Measurements from ENCODE around the gene SLC9A9. TPM values are rescaled to one million over a fixed set of nuclear protein-coding genes. Genes with fewer than 3 reads are reported as not detected.

The SLC9A9 gene
- total RNA-seq, 6 experiments from 2014 or later, result 1.3 to 6.3 (median 3.0) TPM

DNA sequence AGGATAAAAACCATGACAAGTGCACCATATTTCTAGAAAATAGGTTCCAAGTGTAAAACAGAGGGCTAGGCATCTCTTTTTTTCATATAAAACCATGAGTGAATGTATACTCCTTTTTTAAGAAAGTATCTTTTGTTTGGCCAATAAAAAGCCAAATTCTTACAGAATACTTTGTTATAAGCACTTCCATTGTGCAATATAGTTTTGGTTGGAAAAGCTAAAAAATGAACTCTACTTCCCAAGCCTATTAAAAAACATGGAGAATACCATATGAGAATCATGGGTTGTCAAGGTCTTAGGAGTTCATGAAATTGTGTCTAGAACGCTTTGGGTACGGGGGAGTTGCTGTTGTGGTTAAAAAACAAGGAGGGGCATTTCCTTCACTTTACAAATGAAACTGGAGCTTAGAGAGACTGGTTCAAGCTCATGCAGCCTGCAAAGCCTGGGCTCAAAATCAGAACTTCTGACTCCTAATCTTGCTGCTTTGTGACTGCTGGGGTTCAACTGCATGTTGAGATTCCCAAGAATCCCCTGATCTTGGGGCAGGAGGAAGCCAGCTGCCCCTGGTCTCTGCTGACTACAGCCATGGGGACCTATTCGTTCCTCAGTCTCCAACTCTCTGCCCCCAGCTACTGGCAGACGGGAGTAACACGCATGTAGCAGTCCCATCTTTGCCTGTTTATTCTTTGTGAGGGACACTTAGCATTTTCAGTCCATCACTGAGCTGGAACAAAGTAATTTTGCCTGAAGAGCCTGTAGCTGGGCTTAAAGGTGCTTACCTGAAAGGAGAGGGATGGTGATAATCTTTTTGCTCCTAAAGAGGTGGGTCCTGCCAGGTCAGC lies 499.6 kb downstream of the SLC9A9 start:
- intact Hi-C loops (cut with DNase I), result no loop called here
- no peak for TF ChIP-seq POLR2A (IDR thresholded peaks at IDR 0.05)
- TF ChIP-seq, protein P1, sequence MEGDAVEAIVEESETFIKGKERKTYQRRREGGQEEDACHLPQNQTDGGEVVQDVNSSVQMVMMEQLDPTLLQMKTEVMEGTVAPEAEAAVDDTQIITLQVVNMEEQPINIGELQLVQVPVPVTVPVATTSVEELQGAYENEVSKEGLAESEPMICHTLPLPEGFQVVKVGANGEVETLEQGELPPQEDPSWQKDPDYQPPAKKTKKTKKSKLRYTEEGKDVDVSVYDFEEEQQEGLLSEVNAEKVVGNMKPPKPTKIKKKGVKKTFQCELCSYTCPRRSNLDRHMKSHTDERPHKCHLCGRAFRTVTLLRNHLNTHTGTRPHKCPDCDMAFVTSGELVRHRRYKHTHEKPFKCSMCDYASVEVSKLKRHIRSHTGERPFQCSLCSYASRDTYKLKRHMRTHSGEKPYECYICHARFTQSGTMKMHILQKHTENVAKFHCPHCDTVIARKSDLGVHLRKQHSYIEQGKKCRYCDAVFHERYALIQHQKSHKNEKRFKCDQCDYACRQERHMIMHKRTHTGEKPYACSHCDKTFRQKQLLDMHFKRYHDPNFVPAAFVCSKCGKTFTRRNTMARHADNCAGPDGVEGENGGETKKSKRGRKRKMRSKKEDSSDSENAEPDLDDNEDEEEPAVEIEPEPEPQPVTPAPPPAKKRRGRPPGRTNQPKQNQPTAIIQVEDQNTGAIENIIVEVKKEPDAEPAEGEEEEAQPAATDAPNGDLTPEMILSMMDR (IDR thresholded peaks at IDR 0.05), result no peak

DNA sequence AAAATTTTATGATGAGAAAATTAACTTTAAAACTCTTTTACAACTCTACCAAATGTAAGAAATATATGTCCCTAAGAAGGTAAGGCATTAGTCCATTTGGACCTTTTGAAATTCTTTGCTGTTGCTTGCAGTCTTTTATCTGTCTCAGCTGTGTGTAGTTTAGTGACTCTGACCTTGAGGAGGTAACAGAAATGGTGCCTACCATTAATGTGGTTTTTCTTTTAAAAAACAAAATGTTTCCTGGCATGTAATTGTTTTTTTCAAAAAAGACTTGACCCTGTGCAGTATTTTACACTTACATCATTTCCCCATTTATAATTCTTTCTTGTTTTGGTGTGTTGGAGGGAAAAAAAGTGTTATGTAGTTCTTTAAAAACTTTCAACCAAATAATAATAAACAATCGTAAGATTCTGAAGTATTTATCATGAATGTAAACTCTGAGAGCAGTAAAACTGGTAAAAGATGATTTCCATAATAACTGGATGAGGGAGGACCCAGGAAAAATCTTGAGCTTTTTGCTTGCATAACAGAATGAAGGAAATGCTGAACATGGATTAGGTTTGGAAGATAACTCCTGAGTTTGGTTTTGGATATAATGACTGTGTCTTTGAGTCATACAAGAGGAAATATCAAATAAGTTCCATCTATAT lies 503.6 kb downstream of the SLC9A9 start:
- ATAC-seq, result no peak
- Histone ChIP-seq H3K9me3 (no peaks in the 10 kb centered on the region), H3K27ac (no peak overlapping the region), H3K27me3 (no peaks in the 10 kb centered on the region), H3K4me3 (no peak overlapping the region), H3K36me3 (no peaks in the 10 kb centered on the region), H3K4me1 (no peaks in the 10 kb centered on the region)
- DNase-seq, result no peak
- 52% methylated on average over 1 of the region's 1 CpG for WGBS (ENCODE audit: insufficient coverage, low coverage, low lambda C conversion rate, missing lambda C conversion rate)
- TF ChIP-seq, protein P1 (IDR thresholded peaks at IDR 0.05), result no peak
- TF ChIP-seq POLR2A (IDR thresholded peaks at IDR 0.05), result no peak
- intact Hi-C loops (cut with DNase I), result no loop called here

More for the DNA sequence above, 499.6 kb downstream of the SLC9A9 start:
- Histone ChIP-seq H3K9me3 (no peaks in the 10 kb centered on the region), H3K36me3 (no peaks in the 10 kb centered on the region), H3K4me1 (no peaks in the 10 kb centered on the region), H3K4me3 (no peak overlapping the region), H3K27ac (no peak overlapping the region), H3K27me3 (no peaks in the 10 kb centered on the region)
- peak in 1 of 4 donors; percentile 35 for ATAC-seq
- DNase-seq, result no peak
- WGBS (ENCODE audit: insufficient coverage, low coverage, low lambda C conversion rate, missing lambda C conversion rate), result 41% methylated on average over 4 of the region's 5 CpGs

DNA sequence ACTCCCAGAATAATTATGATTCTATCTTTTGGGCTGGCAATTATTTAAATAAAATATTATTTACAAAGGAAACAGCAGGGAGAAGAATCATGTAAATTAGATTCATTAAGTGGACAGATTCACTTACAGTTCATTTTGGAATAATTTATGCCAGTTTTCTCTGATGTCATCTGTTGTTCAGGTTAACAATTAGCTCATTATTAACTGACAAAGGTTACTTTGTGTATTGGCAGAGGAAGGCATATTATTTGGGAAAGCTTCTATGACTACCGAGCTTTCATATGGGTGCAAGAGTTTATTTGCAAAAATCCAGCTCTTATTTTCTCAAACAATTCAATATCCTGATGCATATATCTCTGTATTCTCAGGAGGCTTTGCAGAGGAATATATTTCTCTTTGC lies 504.3 kb downstream of the SLC9A9 start:
- TF ChIP-seq, protein P1 (IDR thresholded peaks at IDR 0.05), result no peak
- TF ChIP-seq POLR2A (IDR thresholded peaks at IDR 0.05), result no peak
- intact Hi-C loops (cut with DNase I), result no loop called here
- H3K4me3 ChIP-seq, result no peak overlapping the region
- H3K9me3 ChIP-seq, result no peaks in the 10 kb centered on the region
- DNase-seq (no peak), ATAC-seq (no peak)
- no peaks in the 10 kb centered on the region for H3K36me3 ChIP-seq
- H3K27ac ChIP-seq, result no peak overlapping the region
- 31% methylated on average over 1 of the region's 1 CpG for WGBS (ENCODE audit: insufficient coverage, low coverage, low lambda C conversion rate, missing lambda C conversion rate)
- H3K4me1 ChIP-seq, result no peaks in the 10 kb centered on the region
- no peaks in the 10 kb centered on the region for H3K27me3 ChIP-seq

DNA sequence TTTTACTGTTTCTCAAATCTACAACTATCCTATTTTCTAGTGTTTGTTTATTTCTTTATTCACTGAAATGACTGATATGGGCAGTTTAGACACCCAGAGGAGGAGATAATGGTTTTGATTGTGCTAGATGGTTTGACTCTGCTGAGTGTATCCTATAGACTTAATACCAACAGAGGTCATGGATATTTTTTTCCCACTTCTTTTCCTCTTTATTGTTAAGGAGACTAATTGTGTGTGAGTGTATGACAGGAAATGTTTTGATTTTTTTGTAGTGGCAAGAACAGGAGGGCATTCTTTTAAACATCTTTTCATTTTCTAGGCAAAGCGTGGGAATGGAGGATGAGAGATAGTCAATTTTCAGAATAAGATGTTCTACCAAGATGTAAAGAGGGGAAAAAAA lies 505.2 kb downstream of the SLC9A9 start:
- TF ChIP-seq, protein P1 (IDR thresholded peaks at IDR 0.05), result no peak
- no peak for TF ChIP-seq POLR2A (IDR thresholded peaks at IDR 0.05)
- Histone ChIP-seq H3K4me1 (no peaks in the 10 kb centered on the region), H3K36me3 (no peaks in the 10 kb centered on the region), H3K9me3 (no peaks in the 10 kb centered on the region), H3K4me3 (no peak overlapping the region), H3K27me3 (no peaks in the 10 kb centered on the region), H3K27ac (no peak overlapping the region)
- no peak for ATAC-seq
- 50% methylated on average over 1 of the region's 1 CpG for WGBS (ENCODE audit: insufficient coverage, low coverage, low lambda C conversion rate, missing lambda C conversion rate)
- intact Hi-C loops (cut with DNase I), result no loop called here
- DNase-seq, result no peak

All from right lobe of liver (tissue), 6 donors.